Stimulated activated CD4-positive, alpha-beta T cell treated with anti-CD3 and anti-CD28 coated beads, Interleukin-2, amount 100 ng/mL, for 48 hours (primary cell): ENCODE data around the gene D2HGDH.

ENCODE experiments used
- DNase-seq, 2 donors: peaks; one replicate each; pipeline ENCODE4 v3.0.0-alpha.2; 2020

D2HGDH gene

DNA sequence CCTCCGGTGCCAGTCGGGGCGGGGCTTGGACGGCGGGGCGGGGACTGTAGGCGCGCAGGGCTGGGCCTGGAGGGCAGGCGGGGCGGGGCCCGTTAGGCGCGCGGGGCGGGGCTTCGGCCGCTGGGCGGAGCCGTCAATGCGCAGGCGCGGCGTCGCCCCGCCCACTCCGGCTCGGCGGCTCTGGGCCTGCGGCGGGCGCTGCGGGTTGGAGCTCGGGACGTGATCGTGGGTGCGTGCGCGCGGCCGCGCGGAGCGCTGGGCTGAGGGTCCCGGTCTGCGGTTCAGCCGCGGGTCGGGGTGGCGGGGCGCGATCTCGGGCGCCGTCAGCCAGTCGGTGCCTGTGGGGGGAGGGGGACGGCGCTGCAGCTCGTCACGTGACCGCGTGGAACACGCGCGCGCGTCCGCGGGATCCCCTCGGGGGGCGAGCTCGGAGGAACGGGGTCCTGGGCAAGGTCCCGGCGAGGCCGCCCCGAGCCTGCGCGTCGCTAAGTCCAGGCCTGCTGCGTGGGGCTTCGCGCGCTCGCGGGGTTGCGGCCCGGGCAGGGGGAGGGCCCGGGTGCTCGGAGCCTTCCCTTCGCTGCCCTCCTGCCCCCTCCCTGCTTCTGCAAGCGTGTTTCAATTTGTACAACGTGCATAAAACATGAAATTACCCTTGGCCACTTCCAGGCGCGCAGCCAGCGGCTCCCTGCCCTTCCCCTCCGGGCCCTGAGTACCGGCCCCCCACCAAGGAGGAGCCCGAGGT lies at the start of gene D2HGDH:
TSS of gene D2HGDH (plus strand) at position 164 of the 742 bp plus-strand sequence. CDS start 595 bp downstream, outside the sequence.
- peak; percentile 96 to 98 for DNase-seq

DNA sequence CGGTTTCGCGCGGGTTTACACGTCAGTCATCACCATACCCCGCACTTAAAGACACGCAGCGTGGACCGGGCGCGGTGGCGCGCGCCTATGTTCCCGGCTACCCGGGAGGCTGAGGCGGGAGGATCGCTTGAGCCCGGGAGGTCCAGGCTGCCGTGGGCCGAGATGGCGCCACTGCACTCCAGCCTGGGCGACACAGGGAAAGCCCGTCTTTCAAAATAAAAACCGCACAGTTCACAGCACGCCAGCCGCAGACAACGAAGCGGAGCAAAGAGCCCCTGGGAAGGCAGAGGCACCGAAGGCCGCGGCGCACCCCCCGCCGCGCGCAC lies 48.1 kb upstream of the D2HGDH start:
- peak in 1 of 2 donors; percentile 15 for DNase-seq

- peak; percentile 94 to 95 for DNase-seq
Measured at GRCh38 chr2:241686650-241687425, 47.6 kb upstream of the D2HGDH start, which contains the start of gene DTYMK. DTYMK (minus strand) TSS chr2:241686815; CDS start chr2:241686783, 32 bp downstream.

GRCh38 chr2:241689306-241689705 lies 45.1 kb upstream of the D2HGDH start:
- DNase-seq = no peak

- no peak for DNase-seq
Measured at GRCh38 chr2:241690202-241690717, 44.2 kb upstream of the D2HGDH start.

GRCh38 chr2:241692448-241692847 lies 42.0 kb upstream of the D2HGDH start:
- DNase-seq = no peak

- DNase-seq = no peak
Measured at GRCh38 chr2:241695651-241696050, 38.8 kb upstream of the D2HGDH start.

DNA sequence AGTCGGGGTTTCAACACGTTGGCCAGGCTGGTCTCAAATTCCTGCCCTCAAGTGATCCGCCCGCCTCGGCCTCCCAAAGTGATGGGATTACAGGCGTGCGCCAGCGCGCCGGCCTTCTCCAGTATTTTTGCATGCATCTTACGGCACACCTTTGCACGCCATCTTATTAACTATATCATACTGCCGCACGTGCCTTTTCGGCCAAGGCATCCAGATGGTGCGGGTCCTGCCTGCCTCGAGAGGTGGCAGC lies 33.4 kb upstream of the D2HGDH start:
- DNase-seq = no peak

- peak; percentile 97 to 98 for DNase-seq
Measured at GRCh38 chr2:241701399-241702154, 32.9 kb upstream of the D2HGDH start, which contains the start of gene ING5. ING5 (plus strand) TSS chr2:241702039; CDS start chr2:241702066, 27 bp downstream.

- DNase-seq = peak; percentile 81 to 86
Measured at GRCh38 chr2:241702155-241703031, 32.0 kb upstream of the D2HGDH start.

GRCh38 chr2:241703032-241703604 lies 31.3 kb upstream of the D2HGDH start:
- DNase-seq = no peak

- DNase-seq = no peak
Measured at GRCh38 chr2:241706537-241706936, 27.9 kb upstream of the D2HGDH start.

GRCh38 chr2:241708879-241709278 lies 25.6 kb upstream of the D2HGDH start:
- DNase-seq = no peak

- no peak for DNase-seq
Measured at GRCh38 chr2:241719093-241719492, 15.3 kb upstream of the D2HGDH start.

DNA sequence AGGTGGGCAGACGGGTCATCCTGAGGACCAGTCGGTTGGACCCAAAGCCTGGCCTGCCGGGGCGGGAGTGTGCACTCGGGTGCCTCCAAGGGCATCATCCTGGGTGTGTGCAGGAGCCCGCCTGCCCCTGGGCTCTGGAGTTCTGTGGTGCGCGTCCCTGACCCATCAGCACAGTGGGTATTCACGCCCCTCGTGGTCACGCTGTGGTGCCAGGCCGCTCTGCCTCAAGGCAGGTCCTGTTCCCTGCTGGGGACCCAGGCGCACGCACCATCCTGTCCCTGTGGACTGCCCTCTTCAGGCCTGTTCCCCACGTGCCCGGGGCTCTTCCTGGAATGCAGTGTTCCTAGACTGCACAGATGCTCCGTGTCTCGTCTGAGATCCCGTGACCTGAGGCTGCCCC lies 14.3 kb upstream of the D2HGDH start:
- DNase-seq = no peak

- no peak for DNase-seq
Measured at GRCh38 chr2:241720560-241720959, 13.9 kb upstream of the D2HGDH start.

- DNase-seq = no peak
Measured at GRCh38 chr2:241721852-241722251, 12.6 kb upstream of the D2HGDH start.

DNA sequence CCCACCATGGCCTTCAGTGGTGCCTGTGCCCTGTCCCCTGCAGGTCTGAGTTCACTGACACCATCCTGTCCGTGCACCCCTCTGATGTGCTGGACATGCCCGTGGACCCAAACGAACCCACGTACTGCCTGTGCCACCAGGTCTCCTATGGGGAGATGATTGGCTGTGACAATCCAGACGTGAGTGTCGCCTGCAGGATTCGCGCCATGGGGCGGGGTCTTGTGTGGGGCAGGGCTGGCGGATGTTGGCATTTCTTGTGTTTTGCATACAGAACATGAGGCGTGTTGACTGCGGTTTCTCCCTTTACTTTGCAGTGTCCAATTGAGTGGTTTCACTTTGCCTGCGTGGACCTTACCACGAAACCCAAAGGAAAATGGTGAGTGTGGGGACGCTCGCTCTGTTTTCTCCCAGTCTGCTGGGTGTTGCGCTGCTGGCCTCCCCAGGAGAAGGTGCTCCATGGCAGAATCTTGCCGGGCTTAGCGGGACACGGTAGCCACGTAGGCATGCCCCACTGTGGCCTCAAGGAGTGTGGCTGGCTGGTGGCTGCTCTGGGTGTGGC lies 11.5 kb upstream of the D2HGDH start:
- no peak for DNase-seq

DNA sequence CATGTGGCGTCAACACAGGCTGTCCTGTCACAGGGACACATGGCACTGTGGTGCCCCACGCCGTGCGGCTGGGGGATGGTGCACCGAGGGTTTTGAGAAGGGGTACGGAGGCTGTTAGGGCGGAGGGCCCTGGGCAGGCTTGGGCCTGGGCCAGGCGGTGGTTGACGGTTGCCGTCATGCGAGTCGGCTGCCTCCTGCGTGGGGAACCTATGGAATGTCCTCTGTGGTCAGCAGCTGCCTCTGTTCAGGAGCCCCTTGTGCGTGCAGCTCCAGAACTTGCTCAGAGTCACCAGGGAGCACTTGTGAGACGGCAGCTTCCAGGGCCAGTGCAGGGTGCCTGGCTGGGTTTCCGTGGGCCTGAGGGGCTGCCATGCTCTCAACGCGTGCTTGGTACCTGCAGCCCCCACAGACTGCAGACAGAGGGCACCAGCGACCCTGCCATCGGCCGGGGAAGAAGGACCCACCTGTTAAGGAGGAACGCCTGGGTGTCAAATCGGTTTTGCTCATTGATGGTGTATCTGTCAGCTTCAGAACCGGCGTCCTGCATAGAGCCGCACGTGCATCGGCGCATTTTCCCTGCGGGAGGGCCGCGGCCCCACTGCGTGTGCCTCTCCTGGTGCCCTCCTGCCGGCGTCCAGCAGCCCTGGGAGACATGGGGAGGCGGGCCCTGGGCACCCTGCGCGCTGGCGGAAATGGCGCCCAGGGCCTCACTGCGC lies 10.0 kb upstream of the D2HGDH start:
- no peak for DNase-seq

- DNase-seq = no peak
Measured at GRCh38 chr2:241724975-241725870, 9.2 kb upstream of the D2HGDH start.
